C4-2B (cell line): ENCODE data around the gene ENPP7.

Experiments
- ZFX ChIP-seq: fragments of 450-650 bp; IDR thresholded peaks from 2 replicates; pipeline ENCODE4 v1.6.1; 2017
- TF ChIP-seq, protein P1 (sequence below): fragments of 450-650 bp; conservative IDR thresholded peaks from 2 replicates; pipeline ENCODE4 v1.5.1; 2017; ENCODE audit warnings: mild to moderate bottlenecking

DNA sequence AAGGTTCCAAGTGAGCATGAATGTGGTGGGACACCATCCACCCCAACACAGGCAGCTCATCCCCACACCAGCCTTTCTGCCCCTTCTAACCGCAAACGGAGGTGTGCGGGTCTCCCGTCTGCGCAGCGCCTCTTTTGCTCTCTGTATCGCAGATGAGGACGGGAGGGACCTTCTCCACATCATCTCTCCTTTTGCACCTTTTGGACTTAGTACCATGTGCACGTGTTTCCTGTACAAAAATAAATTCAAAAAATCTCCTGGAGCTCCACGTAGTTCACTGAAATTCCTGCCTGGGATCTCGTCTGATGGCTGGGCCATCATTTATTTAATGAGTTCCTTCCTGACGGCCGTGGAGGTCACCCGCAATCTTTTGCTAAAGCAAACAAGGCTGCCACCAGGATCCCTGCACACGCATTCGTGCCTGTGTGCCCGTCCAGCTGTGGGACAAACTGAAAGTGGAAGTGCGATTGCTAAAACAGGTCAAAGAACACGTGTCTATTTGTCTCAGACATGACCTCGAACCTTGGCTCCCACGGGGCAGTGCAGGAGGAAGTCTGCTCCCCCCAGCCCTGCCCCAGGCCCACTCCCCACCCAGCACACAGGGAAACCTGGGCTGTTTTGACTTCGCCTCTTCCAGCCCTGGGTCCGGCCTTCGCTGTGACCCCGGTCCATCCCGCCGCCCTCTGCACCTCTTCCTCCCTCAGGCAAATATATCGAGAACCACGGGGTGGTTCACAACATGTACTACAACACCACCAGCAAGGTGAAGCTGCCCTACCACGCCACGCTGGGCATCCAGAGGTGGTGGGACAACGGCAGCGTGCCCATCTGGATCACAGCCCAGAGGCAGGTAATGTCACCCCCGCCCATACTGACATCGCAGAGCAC, 2.3 kb downstream of the ENPP7 start:
- TF ChIP-seq, protein P1, sequence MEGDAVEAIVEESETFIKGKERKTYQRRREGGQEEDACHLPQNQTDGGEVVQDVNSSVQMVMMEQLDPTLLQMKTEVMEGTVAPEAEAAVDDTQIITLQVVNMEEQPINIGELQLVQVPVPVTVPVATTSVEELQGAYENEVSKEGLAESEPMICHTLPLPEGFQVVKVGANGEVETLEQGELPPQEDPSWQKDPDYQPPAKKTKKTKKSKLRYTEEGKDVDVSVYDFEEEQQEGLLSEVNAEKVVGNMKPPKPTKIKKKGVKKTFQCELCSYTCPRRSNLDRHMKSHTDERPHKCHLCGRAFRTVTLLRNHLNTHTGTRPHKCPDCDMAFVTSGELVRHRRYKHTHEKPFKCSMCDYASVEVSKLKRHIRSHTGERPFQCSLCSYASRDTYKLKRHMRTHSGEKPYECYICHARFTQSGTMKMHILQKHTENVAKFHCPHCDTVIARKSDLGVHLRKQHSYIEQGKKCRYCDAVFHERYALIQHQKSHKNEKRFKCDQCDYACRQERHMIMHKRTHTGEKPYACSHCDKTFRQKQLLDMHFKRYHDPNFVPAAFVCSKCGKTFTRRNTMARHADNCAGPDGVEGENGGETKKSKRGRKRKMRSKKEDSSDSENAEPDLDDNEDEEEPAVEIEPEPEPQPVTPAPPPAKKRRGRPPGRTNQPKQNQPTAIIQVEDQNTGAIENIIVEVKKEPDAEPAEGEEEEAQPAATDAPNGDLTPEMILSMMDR: no peak
- TF ChIP-seq ZFX: no peak
